ENCODE data around the gene CASP4.
"Not testable (repeated sequence)": the region's sequence is repeated elsewhere in the genome, so short reads cannot be mapped to it uniquely, and the experiment has no call there.

CASP4 gene

GRCh38 chr11:104968355-104968855, at the start of gene CASP4:
Gene CASP4 (minus strand): TSS chr11:104968574. CDS start chr11:104968525, 49 bp downstream.
- peak; percentile 69 for DNase-seq (ENCODE audit: low spot score)

GRCh38 chr11:105007463-105007862, 39.1 kb upstream of the CASP4 start:
- no peak for DNase-seq (ENCODE audit: low spot score)

- DNase-seq (ENCODE audit: low spot score), result no peak
Measured at GRCh38 chr11:105005451-105005845, 37.1 kb upstream of the CASP4 start.

- no peak for DNase-seq (ENCODE audit: low spot score)
Measured at GRCh38 chr11:105004021-105004420, 35.6 kb upstream of the CASP4 start.

GRCh38 chr11:105003151-105003550, 34.8 kb upstream of the CASP4 start:
- no peak for DNase-seq (ENCODE audit: low spot score)

GRCh38 chr11:105000797-105001196, 32.4 kb upstream of the CASP4 start:
- DNase-seq (ENCODE audit: low spot score), result no peak

- DNase-seq (ENCODE audit: low spot score), result peak; percentile 7
Measured at GRCh38 chr11:105000167-105000566, 31.8 kb upstream of the CASP4 start.

- DNase-seq (ENCODE audit: low spot score), result peak; percentile 6
Measured at GRCh38 chr11:104999721-105000120, 31.3 kb upstream of the CASP4 start.

GRCh38 chr11:104997288-104997687, 28.9 kb upstream of the CASP4 start:
- DNase-seq (ENCODE audit: low spot score), result peak; percentile 7

GRCh38 chr11:104995001-104995408, 26.6 kb upstream of the CASP4 start:
- DNase-seq (ENCODE audit: low spot score), result no peak

GRCh38 chr11:104992781-104993180, 24.4 kb upstream of the CASP4 start:
- no peak for DNase-seq (ENCODE audit: low spot score)

GRCh38 chr11:104991994-104992393, 23.6 kb upstream of the CASP4 start:
- DNase-seq (ENCODE audit: low spot score), result no peak

- DNase-seq (ENCODE audit: low spot score), result no peak
Measured at GRCh38 chr11:104984808-104985207, 16.4 kb upstream of the CASP4 start.

GRCh38 chr11:104979839-104980238, 11.5 kb upstream of the CASP4 start:
- no peak for DNase-seq (ENCODE audit: low spot score)

- no peak for DNase-seq (ENCODE audit: low spot score)
Measured at GRCh38 chr11:104973616-104974015, 5.2 kb upstream of the CASP4 start.

GRCh38 chr11:104972924-104973323, 4.5 kb upstream of the CASP4 start:
- DNase-seq (ENCODE audit: low spot score), result not testable (repeated sequence)

- DNase-seq (ENCODE audit: low spot score), result no peak
Measured at GRCh38 chr11:104970756-104971155, 2.4 kb upstream of the CASP4 start.

GRCh38 chr11:104968856-104969776, 742 bp upstream of the CASP4 start:
- DNase-seq (ENCODE audit: low spot score), result peak; percentile 12

- DNase-seq (ENCODE audit: low spot score), result peak; percentile 22
Measured at GRCh38 chr11:104967534-104968354, 630 bp downstream of the CASP4 start.

- no peak for DNase-seq (ENCODE audit: low spot score)
Measured at GRCh38 chr11:104965735-104966134, 2.6 kb downstream of the CASP4 start.

- DNase-seq (ENCODE audit: low spot score), result no peak
Measured at GRCh38 chr11:104964247-104964646, 4.1 kb downstream of the CASP4 start.

- DNase-seq (ENCODE audit: low spot score), result no peak
Measured at GRCh38 chr11:104962852-104963251, 5.5 kb downstream of the CASP4 start.

GRCh38 chr11:104957280-104957679, 11.1 kb downstream of the CASP4 start:
- DNase-seq (ENCODE audit: low spot score), result no peak
